Bronchial epithelial cell (primary cell): Measurements from ENCODE around the gene ITGBL1. TPM values are rescaled to one million over a fixed set of nuclear protein-coding genes. Genes with fewer than 3 reads are reported as not detected.

Source experiments
- DNase-seq: peaks from one replicate; pipeline ENCODE4 v3.0.0-alpha.2; 2010; ENCODE audit warnings: low read depth
- FAIRE-seq: peaks from 2 replicates; lab custom pipeline; 2011; peaks lifted over from hg19 to GRCh38; lab: Jason Lieb, UNC
- H3K27me3 ChIP-seq: 2 replicates; pipeline ENCODE4 v1.5.1; 2011; ENCODE audit warnings: low read length; ENCODE audit not compliant: control insufficient read depth, insufficient read depth
- H3K36me3 ChIP-seq: 2 replicates; pipeline ENCODE4 v1.5.1; 2011; ENCODE audit warnings: low read length; ENCODE audit not compliant: control insufficient read depth, insufficient read depth
- H3K4me3 ChIP-seq: 2 replicates; pipeline ENCODE4 v1.5.1; 2011; ENCODE audit warnings: mild to moderate bottlenecking, low read depth, low read length, control low read depth
- total RNA-seq: library from RNA; depleted of rRNA; stranded (reverse); fragments of >200 nt; gene quantifications from 2 replicates; pipeline ENCODE4 v1.2.1, GENCODE V29; 2014
- TF ChIP-seq, protein P1 (sequence below): IDR thresholded peaks from 2 replicates; pipeline ENCODE4 v1.5.1; 2011; ENCODE audit warnings: mild to moderate bottlenecking, moderate library complexity, low read length, control low read depth, inconsistent platforms; ENCODE audit not compliant: insufficient read depth, severe bottlenecking

ITGBL1 gene
- total RNA-seq, 1 donor from 2014 or later = 1.1 TPM

DNA sequence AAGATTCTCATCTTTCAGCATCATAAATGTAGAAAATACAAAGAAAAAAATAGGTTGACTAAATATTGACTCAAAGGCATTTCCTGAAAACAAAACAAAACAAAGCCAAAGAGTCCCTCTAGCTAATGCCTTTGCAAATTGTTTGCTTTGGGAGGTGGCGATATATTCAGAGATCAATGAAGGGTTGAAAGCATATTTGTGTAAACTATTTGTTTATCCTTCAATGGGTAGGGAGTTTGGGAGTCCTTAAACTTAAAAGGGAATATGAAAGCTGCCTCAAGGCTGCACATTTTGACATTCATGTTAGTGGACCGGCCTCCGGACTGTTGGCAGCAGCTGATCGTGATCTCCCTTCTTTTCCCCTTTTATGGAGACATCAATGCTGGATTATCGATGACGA, 257.5 kb downstream of the ITGBL1 start:
- FAIRE-seq = no peak
- H3K4me3 ChIP-seq = no peak overlapping the region
- no peaks in the 10 kb centered on the region for H3K27me3 ChIP-seq
- H3K36me3 ChIP-seq = no peaks in the 10 kb centered on the region
- TF ChIP-seq, protein P1, sequence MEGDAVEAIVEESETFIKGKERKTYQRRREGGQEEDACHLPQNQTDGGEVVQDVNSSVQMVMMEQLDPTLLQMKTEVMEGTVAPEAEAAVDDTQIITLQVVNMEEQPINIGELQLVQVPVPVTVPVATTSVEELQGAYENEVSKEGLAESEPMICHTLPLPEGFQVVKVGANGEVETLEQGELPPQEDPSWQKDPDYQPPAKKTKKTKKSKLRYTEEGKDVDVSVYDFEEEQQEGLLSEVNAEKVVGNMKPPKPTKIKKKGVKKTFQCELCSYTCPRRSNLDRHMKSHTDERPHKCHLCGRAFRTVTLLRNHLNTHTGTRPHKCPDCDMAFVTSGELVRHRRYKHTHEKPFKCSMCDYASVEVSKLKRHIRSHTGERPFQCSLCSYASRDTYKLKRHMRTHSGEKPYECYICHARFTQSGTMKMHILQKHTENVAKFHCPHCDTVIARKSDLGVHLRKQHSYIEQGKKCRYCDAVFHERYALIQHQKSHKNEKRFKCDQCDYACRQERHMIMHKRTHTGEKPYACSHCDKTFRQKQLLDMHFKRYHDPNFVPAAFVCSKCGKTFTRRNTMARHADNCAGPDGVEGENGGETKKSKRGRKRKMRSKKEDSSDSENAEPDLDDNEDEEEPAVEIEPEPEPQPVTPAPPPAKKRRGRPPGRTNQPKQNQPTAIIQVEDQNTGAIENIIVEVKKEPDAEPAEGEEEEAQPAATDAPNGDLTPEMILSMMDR = no peak
- DNase-seq = no peak

DNA sequence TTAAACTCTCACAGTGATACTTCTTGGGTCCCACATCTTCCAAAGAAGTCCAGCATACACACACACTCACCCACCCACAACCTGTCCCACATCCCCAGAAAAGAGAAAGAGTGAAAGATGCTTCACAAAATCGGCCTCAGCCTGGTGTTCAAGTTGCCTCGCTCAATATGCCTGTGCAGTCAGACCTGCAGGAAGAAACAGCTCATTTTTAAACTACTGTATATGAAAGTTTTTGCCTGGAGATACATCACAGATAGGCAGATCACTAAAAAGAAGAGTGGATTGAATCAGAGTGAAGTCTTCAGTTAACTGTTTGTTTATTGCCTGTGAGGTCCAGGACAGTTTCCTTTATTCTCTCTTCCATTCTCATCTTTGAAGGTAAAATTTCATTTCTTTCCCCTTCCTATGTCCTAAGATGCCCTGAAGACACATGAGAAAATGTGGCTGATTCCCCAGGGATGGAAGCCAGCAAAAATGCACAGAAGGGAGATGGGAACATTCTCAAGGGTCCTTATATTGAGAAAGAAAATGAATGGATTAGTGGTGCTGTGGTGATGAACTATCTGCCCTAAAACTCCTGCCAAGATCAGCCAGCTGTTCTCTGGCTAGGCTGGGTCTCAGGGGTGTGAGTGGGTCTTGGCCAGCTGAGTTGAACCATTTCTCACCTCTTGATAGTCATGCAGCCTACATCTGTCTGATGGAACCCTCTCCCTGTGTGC, 259.0 kb downstream of the ITGBL1 start:
- DNase-seq = no peak
- no peaks in the 10 kb centered on the region for H3K27me3 ChIP-seq
- no peaks in the 10 kb centered on the region for H3K36me3 ChIP-seq
- TF ChIP-seq, protein P1 = no peak
- FAIRE-seq = no peak
- H3K4me3 ChIP-seq = no peak overlapping the region

DNA sequence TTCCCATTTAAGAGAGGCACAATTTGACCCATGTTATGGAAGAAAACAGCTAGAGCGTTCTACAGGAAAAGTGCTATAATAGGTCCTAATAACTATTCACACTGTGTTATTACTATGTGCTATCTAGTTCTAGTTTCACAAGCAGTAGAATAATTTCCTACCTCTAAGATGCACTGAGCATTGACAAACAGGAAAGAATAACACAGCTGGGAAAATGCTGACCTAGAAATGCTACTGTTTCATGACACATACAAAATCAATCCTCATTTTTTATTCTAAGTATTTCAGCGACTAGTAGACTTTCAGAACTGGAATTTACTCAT, 259.5 kb downstream of the ITGBL1 start:
- FAIRE-seq = no peak
- H3K27me3 ChIP-seq = no peaks in the 10 kb centered on the region
- TF ChIP-seq, protein P1 = no peak
- H3K4me3 ChIP-seq = no peak overlapping the region
- no peaks in the 10 kb centered on the region for H3K36me3 ChIP-seq
- no peak for DNase-seq

DNA sequence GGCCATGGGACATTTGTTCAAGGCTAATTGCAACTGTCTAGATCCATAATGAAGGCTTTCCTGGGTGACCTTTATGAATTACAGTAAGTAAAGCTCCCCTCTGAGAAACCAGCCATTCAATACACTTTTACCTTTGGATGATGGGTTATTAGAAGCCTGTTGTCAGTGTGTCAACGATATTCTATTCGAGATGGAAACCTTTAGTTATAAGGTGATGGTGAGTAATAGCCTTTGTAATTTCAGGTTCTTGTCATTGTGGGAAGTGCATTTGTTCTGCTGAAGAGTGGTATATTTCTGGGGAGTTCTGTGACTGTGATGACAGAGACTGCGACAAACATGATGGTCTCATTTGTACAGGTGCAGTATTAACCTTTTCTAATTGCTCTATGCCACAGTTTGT, 261.7 kb downstream of the ITGBL1 start:
- no peaks in the 10 kb centered on the region for H3K36me3 ChIP-seq
- no peak overlapping the region for H3K4me3 ChIP-seq
- DNase-seq (no peak), FAIRE-seq (no peak)
- H3K27me3 ChIP-seq = no peaks in the 10 kb centered on the region
- TF ChIP-seq, protein P1 = no peak

DNA sequence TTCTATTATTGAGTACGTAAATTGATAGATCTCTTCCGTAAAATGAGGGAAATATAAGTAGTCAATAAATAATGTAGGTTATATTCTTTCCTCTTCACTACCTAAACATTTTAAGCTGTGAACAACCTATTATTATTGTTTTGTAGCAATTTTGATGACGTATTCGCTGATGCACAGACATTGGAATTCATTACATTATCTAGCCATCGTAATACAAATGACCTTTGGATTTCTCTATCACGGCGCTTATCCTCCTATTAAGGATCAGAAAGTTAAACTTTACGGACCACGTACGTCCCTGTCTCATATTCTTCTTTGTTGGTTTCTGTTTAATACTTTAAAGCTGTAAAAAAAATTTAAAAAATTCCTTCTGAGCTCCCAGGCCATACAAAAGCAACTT, 264.9 kb downstream of the ITGBL1 start:
- DNase-seq (no peak), FAIRE-seq (no peak)
- no peaks in the 10 kb centered on the region for H3K27me3 ChIP-seq
- H3K4me3 ChIP-seq = no peak overlapping the region
- no peaks in the 10 kb centered on the region for H3K36me3 ChIP-seq
- TF ChIP-seq, protein P1 = no peak

DNA sequence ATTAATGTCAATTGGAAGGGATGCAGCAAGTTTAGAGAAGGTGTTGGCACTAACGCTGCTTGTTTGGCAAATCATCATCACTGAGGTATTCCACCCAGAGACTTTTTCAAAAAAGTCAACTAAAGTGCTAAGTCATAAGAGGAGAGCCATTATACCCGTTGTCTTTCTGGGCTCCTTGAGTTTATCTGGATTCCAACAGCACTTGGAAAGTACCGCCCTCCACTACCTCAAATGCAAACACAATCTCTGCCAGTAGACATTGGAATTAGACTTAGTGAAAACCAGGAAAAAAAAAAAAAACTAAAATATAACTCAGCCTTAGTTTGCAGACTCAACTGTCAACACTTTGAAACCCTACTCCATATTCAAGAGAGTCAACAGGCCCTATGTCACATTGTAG, 266.0 kb downstream of the ITGBL1 start:
- Histone ChIP-seq H3K27me3 (no peaks in the 10 kb centered on the region), H3K36me3 (no peaks in the 10 kb centered on the region), H3K4me3 (no peak overlapping the region)
- TF ChIP-seq, protein P1 = no peak
- DNase-seq = no peak
- no peak for FAIRE-seq
